A673 (cell line): ENCODE measurements around the gene SLAIN2.

Experiments
- EZH2 ChIP-seq: fragments of 200-600 bp; sonication (generic); IDR thresholded peaks from 2 replicates; pipeline ENCODE4 v1.6.1; 2017; ENCODE audit warnings: borderline replicate concordance, low read depth, mild to moderate bottlenecking, mixed read lengths, antibody characterized with exemption, low read length; ENCODE audit not compliant: poor library complexity, severe bottlenecking
- TF ChIP-seq, protein P1 (sequence below): fragments of 300-800, 200-600 bp; sonication (generic); conservative IDR thresholded peaks from 2 replicates; pipeline ENCODE4 v1.5.1; 2017; ENCODE audit warnings: low read depth, mild to moderate bottlenecking, antibody characterized with exemption, low read length, moderate library complexity, mixed read lengths

DNA sequence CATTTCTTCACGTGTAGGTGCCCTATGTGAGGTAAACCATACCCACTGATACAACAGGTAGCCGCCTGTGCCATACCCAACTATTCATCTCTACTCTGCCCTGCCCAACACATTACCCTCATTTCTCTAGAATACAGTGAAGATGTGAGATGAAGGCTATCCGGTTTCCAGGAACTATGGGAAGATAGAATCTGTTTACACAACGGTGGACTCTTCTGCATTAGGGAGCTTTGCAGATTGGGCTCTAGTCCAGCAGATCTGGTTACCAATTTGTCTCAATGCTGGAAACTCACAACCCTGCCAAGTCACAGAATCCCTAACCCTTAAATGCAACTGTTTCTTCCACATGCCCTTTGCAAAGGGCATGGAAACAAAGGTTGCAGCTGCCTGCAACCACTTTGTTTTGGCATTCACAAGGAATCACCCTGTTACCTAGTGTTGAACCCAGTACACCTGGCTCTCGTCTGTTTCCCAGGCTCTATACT is 6.4 kb upstream of the SLAIN2 start:
- TF ChIP-seq, protein P1, sequence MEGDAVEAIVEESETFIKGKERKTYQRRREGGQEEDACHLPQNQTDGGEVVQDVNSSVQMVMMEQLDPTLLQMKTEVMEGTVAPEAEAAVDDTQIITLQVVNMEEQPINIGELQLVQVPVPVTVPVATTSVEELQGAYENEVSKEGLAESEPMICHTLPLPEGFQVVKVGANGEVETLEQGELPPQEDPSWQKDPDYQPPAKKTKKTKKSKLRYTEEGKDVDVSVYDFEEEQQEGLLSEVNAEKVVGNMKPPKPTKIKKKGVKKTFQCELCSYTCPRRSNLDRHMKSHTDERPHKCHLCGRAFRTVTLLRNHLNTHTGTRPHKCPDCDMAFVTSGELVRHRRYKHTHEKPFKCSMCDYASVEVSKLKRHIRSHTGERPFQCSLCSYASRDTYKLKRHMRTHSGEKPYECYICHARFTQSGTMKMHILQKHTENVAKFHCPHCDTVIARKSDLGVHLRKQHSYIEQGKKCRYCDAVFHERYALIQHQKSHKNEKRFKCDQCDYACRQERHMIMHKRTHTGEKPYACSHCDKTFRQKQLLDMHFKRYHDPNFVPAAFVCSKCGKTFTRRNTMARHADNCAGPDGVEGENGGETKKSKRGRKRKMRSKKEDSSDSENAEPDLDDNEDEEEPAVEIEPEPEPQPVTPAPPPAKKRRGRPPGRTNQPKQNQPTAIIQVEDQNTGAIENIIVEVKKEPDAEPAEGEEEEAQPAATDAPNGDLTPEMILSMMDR: no peak
- no peak for TF ChIP-seq EZH2
